Loucy (cell line): ENCODE results near the gene GRK1.

Experiments used
- H2AFZ ChIP-seq: fragments of 200-600 bp; sonication (generic); 2 replicates; pipeline ENCODE4 v1.6.0; 2016; ENCODE audit warnings: antibody characterized with exemption, mild to moderate bottlenecking, low read length, moderate library complexity
- H3F3A ChIP-seq: fragments of 200-600 bp; 2 replicates; pipeline ENCODE4 v1.6.0; 2016; ENCODE audit warnings: antibody characterized with exemption, low read depth, mild to moderate bottlenecking
- H3K27me3 ChIP-seq: fragments of 200-600 bp; sonication (generic); 2 replicates; pipeline ENCODE4 v1.6.1; 2014; ENCODE audit warnings: low read length, mild to moderate bottlenecking; ENCODE audit not compliant: insufficient read depth, poor library complexity, severe bottlenecking
- H3K36me3 ChIP-seq: fragments of 200-600 bp; sonication (generic); 2 replicates; pipeline ENCODE4 v1.6.1; 2016; ENCODE audit warnings: low read length; ENCODE audit not compliant: insufficient read depth
- H3K4me1 ChIP-seq: fragments of 200-600 bp; sonication (generic); 2 replicates; pipeline ENCODE4 v1.5.1; 2014; ENCODE audit warnings: low read length, mild to moderate bottlenecking; ENCODE audit not compliant: insufficient read depth, poor library complexity, severe bottlenecking
- H3K4me2 ChIP-seq: fragments of 200-600 bp; sonication (generic); 2 replicates; pipeline ENCODE4 v1.6.0; 2014; ENCODE audit warnings: antibody characterized with exemption, low read length, low read depth, mild to moderate bottlenecking; ENCODE audit not compliant: poor library complexity, severe bottlenecking
- H3K4me3 ChIP-seq: fragments of 200-600 bp; sonication (generic); 2 replicates; pipeline ENCODE4 v1.5.1; 2014; ENCODE audit warnings: low read length, mild to moderate bottlenecking, mixed read lengths; ENCODE audit not compliant: poor library complexity, severe bottlenecking
- H3K79me2 ChIP-seq: fragments of 200-600 bp; sonication (generic); 2 replicates; pipeline ENCODE4 v1.6.1; 2014; ENCODE audit warnings: low read length; ENCODE audit not compliant: insufficient read depth
- H3K9ac ChIP-seq: fragments of 200-600 bp; sonication (generic); 2 replicates; pipeline ENCODE4 v1.6.0; 2014; ENCODE audit warnings: mild to moderate bottlenecking, low read depth, low read length, moderate library complexity; ENCODE audit not compliant: poor library complexity, severe bottlenecking
- H3K9me2 ChIP-seq: fragments of 200-600 bp; sonication (generic); replicated peaks from 2 replicates; pipeline ENCODE4 v1.6.1; 2016; ENCODE audit warnings: low read depth, low read length, mixed read lengths
- H3K9me3 ChIP-seq: fragments of 200-600 bp; sonication (generic); 2 replicates; pipeline ENCODE4 v1.6.1; 2014; ENCODE audit warnings: mild to moderate bottlenecking, antibody characterized with exemption, low read length, low read depth; ENCODE audit not compliant: insufficient read depth
- H4K20me1 ChIP-seq: fragments of 200-600 bp; sonication (generic); 2 replicates; pipeline ENCODE4 v1.6.0; 2014; ENCODE audit warnings: antibody characterized with exemption, low read length, mild to moderate bottlenecking; ENCODE audit not compliant: insufficient read depth, poor library complexity, severe bottlenecking
- EZH2phosphoT487 ChIP-seq: fragments of 200-600 bp; IDR thresholded peaks from 2 replicates; pipeline ENCODE4 v1.6.1; 2018; ENCODE audit warnings: antibody characterized with exemption, mild to moderate bottlenecking, moderate library complexity, borderline replicate concordance
- TF ChIP-seq, protein P1 (sequence below): fragments of 200-600 bp; sonication (generic); conservative IDR thresholded peaks from 2 replicates; pipeline ENCODE4 v1.5.1; 2014; ENCODE audit warnings: mild to moderate bottlenecking, antibody characterized with exemption, low read length

Gene GRK1

DNA sequence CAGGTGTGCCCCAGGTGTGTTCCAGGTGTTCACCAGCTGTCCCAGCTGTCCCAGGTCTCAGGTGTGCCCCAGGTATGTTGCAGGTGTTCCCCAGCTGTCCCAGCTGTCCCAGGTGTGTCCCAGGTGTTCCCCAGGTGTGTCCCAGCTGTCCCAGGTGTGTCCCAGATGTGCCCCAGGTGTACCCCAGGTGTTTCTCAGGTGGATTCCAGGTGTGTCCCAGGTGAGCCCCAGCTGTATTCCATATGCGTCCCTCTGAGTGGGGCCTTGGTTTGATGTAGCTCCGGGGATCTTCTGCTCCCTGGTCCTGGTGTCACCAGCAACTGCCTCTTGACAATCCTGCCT lies 719 bp upstream of the GRK1 start:
- H3K27me3 ChIP-seq = no peaks in the 10 kb centered on the region
- TF ChIP-seq, protein P1, sequence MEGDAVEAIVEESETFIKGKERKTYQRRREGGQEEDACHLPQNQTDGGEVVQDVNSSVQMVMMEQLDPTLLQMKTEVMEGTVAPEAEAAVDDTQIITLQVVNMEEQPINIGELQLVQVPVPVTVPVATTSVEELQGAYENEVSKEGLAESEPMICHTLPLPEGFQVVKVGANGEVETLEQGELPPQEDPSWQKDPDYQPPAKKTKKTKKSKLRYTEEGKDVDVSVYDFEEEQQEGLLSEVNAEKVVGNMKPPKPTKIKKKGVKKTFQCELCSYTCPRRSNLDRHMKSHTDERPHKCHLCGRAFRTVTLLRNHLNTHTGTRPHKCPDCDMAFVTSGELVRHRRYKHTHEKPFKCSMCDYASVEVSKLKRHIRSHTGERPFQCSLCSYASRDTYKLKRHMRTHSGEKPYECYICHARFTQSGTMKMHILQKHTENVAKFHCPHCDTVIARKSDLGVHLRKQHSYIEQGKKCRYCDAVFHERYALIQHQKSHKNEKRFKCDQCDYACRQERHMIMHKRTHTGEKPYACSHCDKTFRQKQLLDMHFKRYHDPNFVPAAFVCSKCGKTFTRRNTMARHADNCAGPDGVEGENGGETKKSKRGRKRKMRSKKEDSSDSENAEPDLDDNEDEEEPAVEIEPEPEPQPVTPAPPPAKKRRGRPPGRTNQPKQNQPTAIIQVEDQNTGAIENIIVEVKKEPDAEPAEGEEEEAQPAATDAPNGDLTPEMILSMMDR = no peak
- TF ChIP-seq EZH2phosphoT487 = no peak
- no peak overlapping the region for H2AFZ ChIP-seq
- no peaks in the 10 kb centered on the region for H3K4me1 ChIP-seq
- no peak overlapping the region for H3K9ac ChIP-seq
- no peaks in the 10 kb centered on the region for H3K36me3 ChIP-seq
- no peaks in the 10 kb centered on the region for H3K9me3 ChIP-seq
- no peak overlapping the region for H3K4me3 ChIP-seq
- H3K4me2 ChIP-seq = no peak overlapping the region
- H3K79me2 ChIP-seq = no peaks in the 10 kb centered on the region
- H3K9me2 ChIP-seq = no peaks in the 10 kb centered on the region
- no peaks in the 10 kb centered on the region for H3F3A ChIP-seq
- H4K20me1 ChIP-seq = no peaks in the 10 kb centered on the region

DNA sequence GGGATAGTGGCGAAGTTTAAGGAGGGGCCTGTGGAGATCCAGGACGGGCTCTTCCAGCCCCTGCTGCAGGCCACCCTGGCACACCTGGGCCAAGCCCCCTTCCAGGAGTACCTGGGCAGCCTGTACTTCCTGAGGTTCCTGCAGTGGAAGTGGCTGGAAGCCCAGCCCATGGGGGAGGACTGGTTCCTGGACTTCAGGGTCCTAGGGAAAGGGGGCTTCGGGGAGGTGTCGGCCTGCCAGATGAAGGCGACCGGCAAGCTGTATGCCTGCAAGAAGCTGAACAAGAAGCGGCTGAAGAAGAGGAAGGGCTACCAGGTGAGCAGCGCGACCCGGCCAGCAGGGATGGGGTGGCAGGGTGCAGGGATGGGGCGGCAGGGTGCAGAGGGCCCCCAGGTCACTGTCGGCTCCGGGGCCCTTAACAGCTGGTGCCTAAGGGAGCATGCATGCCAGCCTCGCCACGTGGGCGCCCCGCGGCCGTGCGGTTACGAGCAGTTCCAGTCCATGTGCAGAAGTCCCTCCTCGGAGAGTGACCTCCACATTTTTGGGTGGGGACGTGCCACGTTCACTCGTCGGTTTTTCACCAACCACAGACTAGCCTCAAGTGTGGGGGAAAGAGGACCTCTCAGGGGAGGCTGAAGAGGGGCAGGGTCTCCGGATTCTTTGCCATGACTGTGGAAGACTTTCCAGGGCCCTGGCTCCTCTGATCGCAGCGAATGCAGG lies 912 bp downstream of the GRK1 start:
- Histone ChIP-seq H3K9me3 (no peaks in the 10 kb centered on the region), H2AFZ (no peak overlapping the region), H3K4me2 (no peak overlapping the region), H4K20me1 (no peaks in the 10 kb centered on the region), H3K4me1 (no peaks in the 10 kb centered on the region), H3K79me2 (no peaks in the 10 kb centered on the region), H3K36me3 (no peaks in the 10 kb centered on the region), H3K4me3 (no peak overlapping the region), H3K27me3 (no peaks in the 10 kb centered on the region), H3F3A (no peaks in the 10 kb centered on the region), H3K9ac (no peak overlapping the region), H3K9me2 (no peaks in the 10 kb centered on the region)
- TF ChIP-seq, protein P1 = no peak
- no peak for TF ChIP-seq EZH2phosphoT487

DNA sequence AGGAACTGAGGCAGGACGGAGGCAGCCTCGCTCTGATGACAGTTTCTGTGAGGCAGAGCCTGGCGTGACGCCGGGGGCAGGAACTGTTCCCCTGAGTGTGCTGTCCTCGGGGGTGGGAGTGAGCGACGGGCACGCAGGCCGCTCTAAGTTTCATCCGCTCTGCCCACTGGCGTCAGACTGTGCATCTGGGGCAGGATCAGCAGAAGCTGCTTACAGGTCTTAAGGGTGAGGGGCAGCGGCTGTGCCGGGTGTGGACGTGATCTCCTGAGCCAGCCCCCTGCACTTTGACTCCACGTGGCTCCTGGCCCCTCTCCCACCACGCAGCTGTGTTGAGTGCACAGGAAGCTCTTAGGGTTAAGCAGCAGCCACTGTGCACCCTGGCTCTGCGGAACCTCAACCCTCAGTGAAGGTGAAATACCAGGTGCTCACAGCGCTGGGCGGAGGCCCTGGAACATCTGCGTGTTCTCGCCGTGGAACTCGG lies 1.5 kb downstream of the GRK1 start:
- H3K27me3 ChIP-seq = no peaks in the 10 kb centered on the region

More for the DNA sequence above, 1.5 kb downstream of the GRK1 start:
- Histone ChIP-seq H3K9me3 (no peaks in the 10 kb centered on the region), H3K9me2 (no peaks in the 10 kb centered on the region), H3K4me1 (no peaks in the 10 kb centered on the region), H4K20me1 (no peaks in the 10 kb centered on the region), H3K79me2 (no peaks in the 10 kb centered on the region), H3K36me3 (no peaks in the 10 kb centered on the region), H3K9ac (no peak overlapping the region), H3K4me3 (no peak overlapping the region), H2AFZ (no peak overlapping the region), H3F3A (no peaks in the 10 kb centered on the region), H3K4me2 (no peak overlapping the region)
- TF ChIP-seq, protein P1 = no peak
- TF ChIP-seq EZH2phosphoT487 = no peak
